HUES6 (cell line): Measurements from ENCODE around the gene HOPX.
"Not testable (repeated sequence)": the region's sequence is repeated elsewhere in the genome, so short reads cannot be mapped to it uniquely, and the experiment has no call there.

Experiments
- H3K27ac ChIP-seq: 2 replicates; pipeline ENCODE4 v1.7.0; 2013; ENCODE audit warnings: low read depth, mild to moderate bottlenecking, low read length, inconsistent platforms
- H3K27me3 ChIP-seq: 2 replicates; pipeline ENCODE4 v1.6.1; 2013; ENCODE audit warnings: low read length; ENCODE audit not compliant: control insufficient read depth, insufficient read depth
- H3K36me3 ChIP-seq: 2 replicates; pipeline ENCODE4 v1.6.1; 2013; ENCODE audit warnings: low read length; ENCODE audit not compliant: control insufficient read depth, insufficient read depth
- H3K4me1 ChIP-seq: 2 replicates; pipeline ENCODE4 v1.6.1; 2013; ENCODE audit warnings: low read length; ENCODE audit not compliant: control insufficient read depth, insufficient read depth
- H3K4me3 ChIP-seq: 2 replicates; pipeline ENCODE4 v1.5.1; 2013; ENCODE audit warnings: low read depth, low read length
- H3K9ac ChIP-seq: one replicate; pipeline ENCODE4 v1.6.1; 2013; ENCODE audit warnings: mild to moderate bottlenecking, low read length
- H3K9me3 ChIP-seq: 2 replicates; pipeline ENCODE4 v1.6.1; 2013; ENCODE audit warnings: low read depth, low read length; ENCODE audit not compliant: control insufficient read depth, insufficient read depth

HOPX gene

GRCh38 chr4:56605464-56605863 is 75.6 kb downstream of the HOPX start:
- Histone ChIP-seq H3K27me3 (peaks cover 63% of the 10 kb centered on the region), H3K4me3 (peak overlapping the region; percentile 40; the same call in 1 of the 2 replicates), H3K4me1 (peaks cover 32% of the 10 kb centered on the region)
- H3K36me3 ChIP-seq, H3K27ac ChIP-seq, H3K9me3 ChIP-seq, H3K9ac ChIP-seq: not testable (repeated sequence)

- H3K4me3 ChIP-seq = no peak overlapping the region
- H3K9ac ChIP-seq = no peak overlapping the region
- peaks cover 7% of the 10 kb centered on the region; the same call in 1 of the 2 replicates for H3K9me3 ChIP-seq
- H3K27me3 ChIP-seq = peaks cover 47% of the 10 kb centered on the region
- H3K36me3 ChIP-seq = no peaks in the 10 kb centered on the region
- peaks cover 32% of the 10 kb centered on the region for H3K4me1 ChIP-seq
- no peak overlapping the region for H3K27ac ChIP-seq
Observed at GRCh38 chr4:56603297-56603696, 77.8 kb downstream of the HOPX start.
